ENCODE data around the gene TMEM121.

TMEM121 gene

DNA sequence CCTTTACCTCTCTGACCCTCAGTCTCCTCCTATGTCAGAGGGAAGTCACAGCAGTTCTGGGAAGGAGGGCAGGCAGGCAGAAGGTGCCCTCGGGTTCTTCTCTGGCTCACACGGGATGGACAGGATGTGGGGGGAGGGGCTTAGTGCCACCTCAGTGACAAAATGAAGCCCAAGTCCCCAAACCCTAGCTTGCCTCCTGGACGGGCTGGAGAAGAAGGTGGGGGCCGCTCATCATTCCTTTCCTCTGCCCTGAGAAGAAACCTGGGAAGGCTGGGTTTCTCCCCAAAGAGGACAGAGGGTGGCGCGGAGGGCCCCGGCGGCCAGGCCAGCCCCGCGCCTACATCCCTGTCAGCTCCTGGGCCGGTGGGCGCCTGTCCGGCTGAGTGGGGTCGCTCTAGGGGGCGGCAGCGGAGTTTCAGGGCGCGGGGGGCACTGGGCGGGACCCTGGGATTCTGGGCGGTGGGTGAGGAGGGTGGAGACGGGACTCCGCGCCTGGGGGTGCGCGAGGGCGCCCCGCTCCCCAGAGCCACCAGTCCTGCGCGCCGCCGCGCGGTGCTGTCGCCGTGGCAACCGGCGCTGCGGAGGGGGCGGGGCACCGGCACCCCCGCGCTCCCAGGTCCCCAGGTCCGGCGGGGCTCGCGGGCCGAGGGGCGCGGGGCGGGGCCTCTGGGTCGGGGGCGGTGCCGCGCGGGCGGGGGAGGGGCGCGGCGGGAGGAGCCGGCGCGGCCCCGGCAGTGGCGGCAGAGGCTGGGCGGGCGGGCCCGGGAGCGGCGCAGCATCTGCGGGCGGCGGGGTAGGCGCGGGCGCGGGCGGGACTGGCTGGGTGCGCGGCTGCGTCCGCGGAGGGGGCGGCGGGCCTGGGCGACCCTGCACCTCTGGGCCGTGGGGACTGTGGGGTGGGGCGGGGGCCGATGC lies at the start of gene TMEM121:
Gene TMEM121 (plus strand): TSS at position 723 of the 915 bp plus-strand sequence. CDS start 2,252 bp downstream, outside the sequence.
- DNase-seq (ENCODE audit: extremely low read depth in 1 of 2, low read depth in 1 of 2), result no peak

DNA sequence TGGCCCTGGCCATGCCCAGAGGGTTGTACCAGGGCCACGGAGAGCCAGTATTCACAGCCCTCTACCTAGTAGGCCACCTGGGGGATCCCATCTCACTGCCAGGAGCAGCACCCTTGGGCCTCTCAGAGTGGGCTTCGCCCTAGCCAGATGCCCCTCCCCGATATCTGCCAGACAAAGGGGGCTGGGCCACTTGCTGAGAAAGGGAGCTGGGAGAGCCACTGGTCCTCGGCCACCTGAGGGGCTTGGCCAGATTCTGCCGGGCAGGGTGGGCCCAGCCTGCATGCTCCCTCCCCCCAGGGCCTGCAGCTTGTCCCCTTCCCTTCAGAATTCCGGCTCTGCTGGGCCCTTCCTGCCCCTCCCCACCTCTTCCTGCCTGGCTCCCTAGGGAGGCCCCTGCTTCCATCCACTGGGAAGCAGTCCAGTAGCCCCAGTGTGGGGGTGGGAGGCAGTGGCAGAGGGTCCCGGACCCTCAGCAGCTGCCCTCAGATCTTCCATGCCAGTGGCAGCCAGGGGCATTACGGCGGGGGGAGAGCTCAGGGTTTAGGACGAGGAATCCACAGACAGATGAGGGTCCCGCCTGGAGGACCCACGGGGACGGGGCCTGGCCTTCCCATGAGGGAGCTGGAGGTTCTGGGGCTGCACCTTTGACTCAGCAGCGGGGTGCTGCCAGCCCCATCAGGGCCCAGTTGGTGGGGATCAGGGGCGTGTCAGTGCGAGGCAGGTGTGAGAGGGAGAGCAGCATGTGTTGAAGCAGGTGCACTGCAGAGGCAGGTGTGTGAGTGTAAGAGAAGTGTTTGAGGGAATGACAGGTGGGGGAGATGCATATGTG lies 49.3 kb upstream of the TMEM121 start:
- no peak for DNase-seq (ENCODE audit: extremely low read depth in 1 of 2, low read depth in 1 of 2)

- DNase-seq (ENCODE audit: extremely low read depth in 1 of 2, low read depth in 1 of 2), result no peak
These were observed 48.6 kb upstream of the TMEM121 start for GRCh38 chr14:105477660-105478397.

- DNase-seq (ENCODE audit: extremely low read depth in 1 of 2, low read depth in 1 of 2), result no peak
These were observed 47.8 kb upstream of the TMEM121 start for GRCh38 chr14:105478398-105479251.

GRCh38 chr14:105479431-105480158 lies 46.8 kb upstream of the TMEM121 start:
- DNase-seq (ENCODE audit: extremely low read depth in 1 of 2, low read depth in 1 of 2), result no peak

DNA sequence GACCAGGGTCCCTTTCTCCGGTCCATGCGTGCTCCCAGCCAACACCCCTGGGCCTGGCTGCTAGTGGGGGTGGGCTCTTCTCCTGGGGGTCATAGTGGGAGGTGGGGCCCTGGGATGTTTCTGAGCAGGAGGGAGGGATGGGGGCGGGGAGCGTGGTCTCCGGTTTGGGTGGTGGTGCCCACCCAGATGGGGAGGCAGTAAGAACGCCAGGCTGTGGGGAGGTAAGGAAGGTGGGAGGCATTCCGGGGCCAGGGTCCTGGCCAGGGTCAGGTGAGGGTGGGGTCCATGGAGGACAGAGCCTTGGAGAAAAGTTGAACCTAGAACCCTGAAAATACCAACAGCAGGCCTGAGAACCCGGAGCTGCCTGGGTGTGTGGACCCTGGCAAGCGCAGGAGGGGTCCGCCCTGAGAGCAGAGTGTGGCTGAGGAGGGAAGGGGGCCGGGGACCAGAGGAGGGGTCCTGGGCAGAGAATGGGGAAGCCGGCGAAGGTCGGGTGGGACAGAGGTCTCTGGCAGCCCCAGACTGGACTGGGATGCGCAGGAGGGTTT lies 46.1 kb upstream of the TMEM121 start:
- DNase-seq (ENCODE audit: extremely low read depth in 1 of 2, low read depth in 1 of 2), result no peak

- peak; percentile 71 to 73 for DNase-seq (ENCODE audit: extremely low read depth in 1 of 2, low read depth in 1 of 2)
These were observed 45.3 kb upstream of the TMEM121 start for GRCh38 chr14:105480807-105481801.

GRCh38 chr14:105481886-105482457 lies 44.4 kb upstream of the TMEM121 start:
- peak; percentile 74 to 93 for DNase-seq (ENCODE audit: extremely low read depth in 1 of 2, low read depth in 1 of 2)

- DNase-seq (ENCODE audit: extremely low read depth in 1 of 2, low read depth in 1 of 2), result no peak
These were observed 43.8 kb upstream of the TMEM121 start for GRCh38 chr14:105482486-105483110.

GRCh38 chr14:105483300-105484068 lies 42.9 kb upstream of the TMEM121 start:
- DNase-seq (ENCODE audit: extremely low read depth in 1 of 2, low read depth in 1 of 2), result no peak

- DNase-seq (ENCODE audit: extremely low read depth in 1 of 2, low read depth in 1 of 2), result no peak
These were observed 42.0 kb upstream of the TMEM121 start for GRCh38 chr14:105484069-105484996.

- no peak for DNase-seq (ENCODE audit: extremely low read depth in 1 of 2, low read depth in 1 of 2)
These were observed 41.4 kb upstream of the TMEM121 start for GRCh38 chr14:105484997-105485393.

DNA sequence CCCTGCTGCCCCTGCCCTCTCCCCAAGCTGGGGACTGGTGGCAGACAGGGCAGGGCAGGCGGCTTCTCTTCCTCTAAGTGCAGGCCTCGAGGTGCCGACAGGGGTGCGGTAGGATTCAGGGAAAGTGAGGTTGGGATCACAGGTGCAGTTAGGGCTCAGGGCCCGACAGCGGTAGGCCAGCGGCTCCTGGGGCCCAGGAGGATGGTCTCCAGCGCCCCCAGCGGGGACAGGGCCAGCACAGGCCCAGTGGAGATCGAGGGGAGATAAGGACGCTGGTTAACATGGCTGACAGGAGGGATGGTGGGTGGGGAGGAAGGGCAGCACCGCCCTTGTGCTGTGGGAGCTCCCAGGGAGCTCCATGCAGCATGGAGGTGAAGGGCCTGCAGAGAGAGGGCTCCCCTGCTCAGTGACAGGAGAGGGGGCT lies 40.6 kb upstream of the TMEM121 start:
- no peak for DNase-seq (ENCODE audit: extremely low read depth in 1 of 2, low read depth in 1 of 2)

GRCh38 chr14:105486163-105486973 lies 40.0 kb upstream of the TMEM121 start, which contains the start of gene CRIP1:
TSS of gene CRIP1 (plus strand) at chr14:105486886. CDS start at chr14:105487260, 374 bp downstream.
- no peak for DNase-seq (ENCODE audit: extremely low read depth in 1 of 2, low read depth in 1 of 2)

Data from stimulated activated CD8-positive, alpha-beta memory T cell treated with anti-CD3 and anti-CD28 coated beads, Interleukin-7, amount 100 ng/mL, for 48 hours (primary cell).